GM19099 (cell line): Measurements from ENCODE around the gene CDC27.

Experiments
- POLR2A ChIP-seq: IDR thresholded peaks from 3 replicates; pipeline ENCODE4 v1.6.1; 2011; ENCODE audit warnings: low read depth; ENCODE audit not compliant: insufficient read length; ENCODE audit errors: extremely low read depth

The CDC27 gene, protein sequence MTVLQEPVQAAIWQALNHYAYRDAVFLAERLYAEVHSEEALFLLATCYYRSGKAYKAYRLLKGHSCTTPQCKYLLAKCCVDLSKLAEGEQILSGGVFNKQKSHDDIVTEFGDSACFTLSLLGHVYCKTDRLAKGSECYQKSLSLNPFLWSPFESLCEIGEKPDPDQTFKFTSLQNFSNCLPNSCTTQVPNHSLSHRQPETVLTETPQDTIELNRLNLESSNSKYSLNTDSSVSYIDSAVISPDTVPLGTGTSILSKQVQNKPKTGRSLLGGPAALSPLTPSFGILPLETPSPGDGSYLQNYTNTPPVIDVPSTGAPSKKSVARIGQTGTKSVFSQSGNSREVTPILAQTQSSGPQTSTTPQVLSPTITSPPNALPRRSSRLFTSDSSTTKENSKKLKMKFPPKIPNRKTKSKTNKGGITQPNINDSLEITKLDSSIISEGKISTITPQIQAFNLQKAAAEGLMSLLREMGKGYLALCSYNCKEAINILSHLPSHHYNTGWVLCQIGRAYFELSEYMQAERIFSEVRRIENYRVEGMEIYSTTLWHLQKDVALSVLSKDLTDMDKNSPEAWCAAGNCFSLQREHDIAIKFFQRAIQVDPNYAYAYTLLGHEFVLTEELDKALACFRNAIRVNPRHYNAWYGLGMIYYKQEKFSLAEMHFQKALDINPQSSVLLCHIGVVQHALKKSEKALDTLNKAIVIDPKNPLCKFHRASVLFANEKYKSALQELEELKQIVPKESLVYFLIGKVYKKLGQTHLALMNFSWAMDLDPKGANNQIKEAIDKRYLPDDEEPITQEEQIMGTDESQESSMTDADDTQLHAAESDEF

DNA sequence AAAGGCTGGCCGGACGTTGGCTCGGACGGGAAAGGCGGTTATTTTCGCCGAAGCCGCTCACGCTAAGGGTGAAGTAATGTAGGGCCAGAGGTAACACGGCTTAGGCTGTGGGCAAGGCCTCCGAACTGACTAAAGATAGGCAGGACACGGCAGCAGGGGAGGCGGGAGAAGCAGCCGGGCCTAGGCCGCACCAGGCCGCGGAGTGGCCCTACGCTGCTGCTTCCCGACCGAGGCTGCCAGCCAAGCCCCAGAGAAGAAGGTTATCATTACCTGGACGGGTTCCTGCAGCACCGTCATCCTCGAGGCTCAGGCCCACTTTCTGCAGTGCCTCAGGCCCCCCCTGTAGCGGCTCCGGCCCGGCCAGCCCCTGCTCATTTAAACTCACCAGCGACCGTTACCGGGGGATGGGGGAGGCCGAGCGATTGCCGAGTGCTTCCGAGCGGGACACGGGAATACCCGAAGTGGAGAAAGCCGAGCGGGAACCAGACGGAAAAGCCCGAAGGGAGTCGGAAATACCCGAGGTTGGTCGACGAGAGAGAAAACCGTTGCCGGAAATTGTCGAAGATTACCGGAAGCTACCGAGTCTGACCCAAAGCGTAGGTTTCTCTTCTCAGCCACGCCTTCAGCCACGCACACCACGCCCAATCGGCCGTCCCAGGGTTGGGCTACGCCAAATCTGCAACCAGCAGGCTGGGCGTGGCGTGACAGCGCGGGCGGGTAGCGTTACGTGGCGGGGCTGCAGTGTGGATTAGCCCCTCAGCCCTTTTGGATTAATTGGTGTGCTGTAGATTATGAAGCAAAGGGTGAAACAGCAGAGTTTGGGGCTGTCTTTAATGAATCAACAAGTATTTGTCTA, at the start of gene CDC27:
Gene CDC27, minus strand, starts transcription at position 420 of the 856 bp plus-strand sequence. Its CDS starts 123 bp downstream, at position 297.
- peak; percentile 75 for TF ChIP-seq POLR2A

DNA sequence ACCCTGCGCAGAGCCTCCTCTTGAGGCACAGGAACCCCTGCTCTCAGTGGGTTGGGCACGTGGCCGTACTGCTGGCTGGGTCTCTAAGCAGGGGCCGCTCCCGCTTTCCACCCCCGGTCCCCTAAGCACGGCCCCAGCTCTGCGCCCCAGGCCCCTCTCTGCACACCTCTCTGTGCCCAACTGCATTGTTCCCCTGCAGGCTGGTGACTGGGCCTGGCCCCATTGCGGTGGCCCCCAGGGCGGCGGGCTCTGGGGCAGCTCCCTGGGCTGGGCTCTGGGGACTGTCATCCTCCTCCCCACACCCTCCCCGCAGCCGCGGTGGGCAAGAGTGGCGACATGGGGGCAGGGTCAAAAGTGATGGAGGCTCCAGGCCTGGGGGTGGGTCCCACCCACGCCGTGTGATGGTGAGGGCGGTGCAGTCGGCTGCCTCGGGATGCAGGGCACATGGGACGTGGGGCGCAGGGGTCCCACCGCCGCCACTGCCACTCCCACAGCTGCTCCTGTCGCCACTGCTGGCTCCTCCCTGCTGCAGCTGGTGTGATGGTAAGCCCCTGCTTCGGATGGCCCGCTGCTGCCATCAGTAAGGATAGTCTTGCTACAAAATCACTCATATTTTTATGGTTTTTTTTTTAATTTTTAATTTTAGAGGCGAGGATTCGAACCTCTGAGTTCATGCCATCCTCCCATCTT, 49.4 kb upstream of the CDC27 start:
- no peak for TF ChIP-seq POLR2A

DNA sequence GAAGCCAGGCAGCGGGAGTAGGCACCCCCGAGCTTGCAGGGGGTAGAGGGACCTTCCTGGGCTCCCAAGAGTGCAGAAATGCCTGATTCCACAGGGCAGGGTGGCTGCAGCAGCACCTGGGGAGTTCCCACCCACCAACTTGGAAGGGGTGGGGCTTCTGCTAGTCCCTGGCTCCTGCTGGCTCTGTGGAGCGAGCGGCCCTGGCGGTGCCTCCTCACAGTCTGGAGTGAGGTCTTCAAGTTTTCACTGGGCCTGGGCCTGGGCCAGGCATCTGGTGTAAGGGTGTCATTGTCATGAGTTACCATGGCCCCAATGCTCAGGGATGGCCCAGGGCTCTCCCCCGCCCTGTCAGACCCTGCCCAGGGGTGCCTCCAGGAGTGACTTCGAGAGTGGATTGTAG, 48.7 kb upstream of the CDC27 start:
- no peak for TF ChIP-seq POLR2A

DNA sequence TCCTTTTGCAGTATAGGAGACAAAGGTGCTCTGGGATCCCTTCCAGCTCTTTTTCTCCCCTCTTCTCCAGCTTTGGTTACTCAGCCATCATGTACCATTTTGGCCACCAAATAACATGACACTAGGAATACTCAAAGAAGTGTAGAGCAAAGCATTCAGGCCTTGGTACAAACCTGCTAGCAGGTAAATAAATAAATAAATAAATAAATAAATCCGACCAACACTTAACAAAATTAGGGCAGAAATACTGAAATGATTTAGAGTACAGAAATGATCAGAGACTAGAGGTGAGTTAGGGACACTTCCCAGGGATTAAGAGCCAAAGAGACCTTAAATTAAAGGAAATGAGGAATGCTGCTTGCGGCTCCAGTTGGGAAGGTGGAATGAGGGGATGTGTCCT, 46.8 kb upstream of the CDC27 start:
- TF ChIP-seq POLR2A: no peak

DNA sequence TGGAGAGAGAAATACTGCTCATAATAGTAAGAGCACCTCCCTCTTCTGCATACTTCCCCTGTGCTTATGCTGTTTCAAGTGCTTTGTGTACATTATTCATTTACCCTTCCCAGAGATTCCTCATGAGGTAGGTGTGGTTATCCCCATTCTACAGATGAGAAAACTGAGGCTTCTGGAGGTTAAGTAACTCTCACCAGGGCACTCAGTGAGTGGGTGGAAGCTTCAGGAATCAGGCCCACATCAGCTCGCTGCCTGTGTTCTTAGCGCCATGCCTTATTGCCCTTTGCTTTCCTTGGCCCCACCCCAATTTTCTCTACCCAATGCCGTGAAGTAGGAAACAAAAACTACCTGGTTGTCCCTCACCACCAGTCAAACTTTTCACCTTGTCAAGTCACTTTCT, 46.4 kb upstream of the CDC27 start:
- TF ChIP-seq POLR2A: no peak

DNA sequence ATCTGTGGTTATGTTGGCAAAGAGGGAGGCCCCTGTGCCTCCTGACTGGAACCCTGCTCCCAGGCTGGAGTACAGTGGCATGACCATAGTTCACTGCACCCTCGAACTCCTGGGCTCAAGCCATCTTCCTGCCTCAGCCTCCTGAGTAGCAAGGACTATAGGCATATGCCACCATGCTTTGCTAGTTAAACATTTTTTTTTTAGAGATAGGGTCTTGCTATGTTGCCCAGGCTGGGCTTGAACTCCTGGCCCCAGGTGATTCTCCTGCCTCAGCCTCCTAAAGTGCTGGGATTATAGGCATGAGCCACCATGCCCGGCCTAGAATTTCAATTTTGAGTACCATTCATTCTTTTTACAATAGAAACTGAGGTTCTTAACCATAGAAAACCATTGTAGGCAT, 43.4 kb upstream of the CDC27 start:
- no peak for TF ChIP-seq POLR2A

DNA sequence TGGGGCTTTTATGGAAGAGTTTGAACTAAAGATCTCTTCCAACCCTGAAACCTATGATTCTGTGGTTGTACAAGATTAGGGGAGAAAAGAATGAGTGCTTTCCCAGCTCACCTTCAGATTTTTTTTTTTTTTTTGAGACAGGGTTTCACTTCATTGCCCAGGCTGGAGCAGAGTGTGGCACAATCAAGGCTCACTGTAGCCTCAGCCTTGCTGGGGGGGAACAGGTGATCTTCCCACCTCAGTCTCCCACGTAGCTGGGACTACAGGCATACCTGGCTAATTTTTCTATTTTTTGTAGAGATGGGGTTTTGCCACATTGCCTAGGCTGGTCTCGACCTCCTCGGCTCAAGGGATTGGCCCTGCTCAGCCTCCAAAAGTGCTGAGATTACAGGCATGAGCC, 42.8 kb upstream of the CDC27 start:
- no peak for TF ChIP-seq POLR2A

DNA sequence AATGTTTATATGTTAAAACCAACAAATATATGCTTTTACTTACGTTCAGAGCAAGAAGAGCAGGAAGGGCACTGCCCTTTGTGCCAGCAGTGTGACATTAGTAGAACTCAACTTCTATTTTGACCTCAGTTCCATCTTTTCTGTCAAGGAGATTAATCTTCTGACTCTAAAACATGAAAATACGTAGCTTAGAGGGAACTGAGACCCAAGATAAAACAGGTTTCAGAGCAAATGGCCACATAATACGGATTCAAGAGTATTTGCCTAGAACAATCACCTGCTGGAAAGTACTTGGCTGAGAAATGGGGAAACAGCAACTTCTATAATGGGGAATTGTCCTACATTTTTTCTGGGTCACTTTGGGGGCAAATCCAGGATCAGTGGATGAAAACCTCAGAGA, 42.2 kb upstream of the CDC27 start:
- no peak for TF ChIP-seq POLR2A

DNA sequence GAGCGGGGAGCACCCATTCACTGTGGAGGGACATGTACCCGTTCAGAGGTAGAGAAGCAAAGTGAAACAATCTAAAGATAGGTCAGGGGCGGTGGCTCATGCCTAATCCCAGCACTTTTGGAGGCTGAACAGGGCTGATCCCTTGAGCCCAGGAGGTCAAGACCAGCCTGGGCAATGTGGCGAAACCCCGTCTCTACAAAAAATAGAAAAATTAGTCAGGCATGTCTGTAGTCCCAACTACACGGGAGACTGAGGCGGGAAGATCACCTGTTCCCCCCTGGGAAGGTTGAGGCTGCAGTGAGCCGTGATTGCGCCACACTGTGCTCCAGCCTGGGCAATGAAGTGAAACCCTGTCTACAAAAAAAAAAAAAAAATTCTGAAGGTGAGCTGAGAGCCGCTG, 41.8 kb upstream of the CDC27 start:
- TF ChIP-seq POLR2A: no peak

DNA sequence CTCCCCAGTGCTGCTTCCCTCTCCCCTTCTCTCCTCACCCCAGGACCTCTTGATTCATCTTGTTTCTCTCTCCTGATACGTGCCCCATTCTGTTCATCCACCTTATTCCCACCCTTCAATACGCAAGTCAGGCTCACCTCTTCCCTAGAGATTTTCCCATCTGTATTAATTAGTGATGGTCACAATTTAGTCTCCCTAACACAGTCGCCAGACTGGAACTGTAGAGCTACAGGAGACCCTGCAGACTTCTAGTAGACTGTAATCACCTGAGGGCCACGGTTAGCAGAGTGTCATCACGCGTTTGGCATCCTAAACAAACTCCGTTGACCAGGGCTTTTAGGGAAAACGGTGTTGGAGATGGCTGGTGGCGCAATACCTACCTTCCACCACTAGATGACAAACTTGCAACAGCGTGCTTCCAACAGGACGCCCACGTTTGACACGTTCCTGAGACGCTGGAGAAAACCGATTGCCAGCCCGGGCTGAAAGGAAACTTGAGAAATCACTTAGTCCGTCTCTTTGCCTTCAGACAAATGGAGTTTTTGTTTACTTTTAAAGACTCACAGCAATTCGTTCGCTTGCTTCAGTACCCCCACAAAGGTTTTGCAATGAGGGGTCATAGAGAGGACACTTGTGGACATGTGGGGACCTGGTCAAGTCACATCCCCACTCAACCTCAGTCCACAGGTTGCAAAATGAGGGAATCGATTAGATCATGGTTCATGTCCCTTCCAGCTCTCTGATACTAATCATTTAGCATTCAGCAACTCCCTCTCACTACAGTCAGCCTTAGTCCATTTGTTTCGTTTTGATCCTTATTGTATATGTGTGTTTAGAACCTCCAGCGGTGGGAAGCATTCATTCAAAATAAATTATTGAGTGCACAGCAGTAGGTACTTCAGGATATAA, 40.7 kb upstream of the CDC27 start:
- TF ChIP-seq POLR2A: no peak

DNA sequence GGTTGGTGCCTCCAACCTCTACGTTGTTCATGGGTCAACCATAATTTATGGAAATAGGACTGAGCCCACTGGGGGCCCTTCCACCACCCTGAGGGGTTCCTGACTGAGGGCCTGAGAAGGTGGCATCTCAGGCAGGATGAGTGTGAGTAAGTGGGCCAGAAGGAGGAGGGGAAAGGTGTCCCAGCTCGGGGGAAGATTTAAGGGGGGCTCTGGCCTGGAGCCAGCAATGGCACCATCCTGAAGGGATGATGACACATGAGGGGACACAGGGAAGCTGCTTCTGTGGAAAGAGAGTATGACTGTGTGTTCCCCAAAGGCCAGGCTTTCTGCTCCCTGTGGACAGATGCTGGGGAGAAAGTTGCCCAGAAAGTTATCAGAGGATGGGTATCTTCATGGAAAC, 38.8 kb upstream of the CDC27 start:
- no peak for TF ChIP-seq POLR2A

DNA sequence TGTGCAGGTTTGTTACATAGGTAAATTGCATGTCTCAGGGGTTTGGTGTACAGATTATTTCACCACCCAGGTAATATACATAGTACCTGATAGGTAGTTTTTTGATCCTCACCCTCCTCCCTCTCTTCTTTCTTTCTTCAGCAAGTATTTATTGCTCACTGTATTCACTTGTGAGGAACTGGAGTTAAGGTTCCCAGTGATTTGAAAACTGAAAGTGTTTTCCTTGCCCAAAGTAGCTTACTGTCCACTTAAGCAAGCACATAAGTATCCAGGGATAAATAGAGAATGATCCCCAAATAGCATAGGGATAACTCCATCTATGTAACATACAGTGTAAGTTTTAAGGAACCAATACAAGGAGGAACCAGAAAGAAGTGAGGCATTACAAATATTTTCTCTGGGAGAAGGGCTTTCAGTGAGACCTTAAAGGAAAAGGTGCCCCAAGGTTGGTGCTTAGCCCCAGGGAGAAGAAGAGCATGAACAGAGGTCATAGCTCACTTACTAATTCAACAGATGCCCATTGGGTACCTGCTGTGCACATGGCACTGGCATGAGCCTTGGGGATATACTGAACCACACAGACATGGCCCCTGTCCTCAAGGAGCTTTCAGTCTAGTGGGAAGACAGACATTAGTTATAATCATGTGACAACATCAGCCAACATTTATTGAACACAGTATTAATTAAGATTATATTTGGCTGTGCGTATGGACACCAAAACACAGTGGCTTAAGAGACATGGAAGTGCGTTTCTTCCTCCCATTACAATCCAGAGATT, 37.0 kb upstream of the CDC27 start:
- no peak for TF ChIP-seq POLR2A

DNA sequence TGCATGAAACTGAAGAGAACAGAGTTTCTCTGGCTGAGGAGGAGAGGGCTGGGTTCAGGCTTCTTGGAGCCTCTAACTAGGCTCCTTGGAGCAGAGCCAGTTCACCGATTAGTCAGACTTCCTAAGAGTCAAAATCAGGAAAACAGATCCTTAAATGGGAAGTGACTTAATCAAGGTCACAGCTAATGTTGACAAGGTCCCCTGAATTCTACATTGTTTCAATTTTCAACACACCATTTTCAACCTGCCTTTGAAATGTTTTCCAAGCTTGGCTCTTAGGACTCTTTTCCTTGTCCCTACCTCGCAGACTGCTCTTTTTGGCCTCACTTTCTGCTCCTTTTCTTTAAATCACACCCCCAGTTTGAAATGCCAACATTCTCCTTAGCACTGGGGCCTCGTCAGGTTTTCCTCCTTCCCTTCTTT, 36.4 kb upstream of the CDC27 start:
- no peak for TF ChIP-seq POLR2A
